AG04449 (cell line): ENCODE measurements around the gene B3GALT2.

Experiments used
- CTCF ChIA-PET: fragments of 350-600 bp; formaldehyde crosslinking; extraction: SDS; loops from one replicate; lab custom pipeline; 2021; ENCODE audit warnings: antibody characterized with exemption; lab: Yijun Ruan, JAX
- POLR2A ChIA-PET: fragments of 400-600, 350-600 bp; formaldehyde crosslinking; extraction: SDS; loops from one replicate; lab custom pipeline; 2020; ENCODE audit warnings: antibody characterized with exemption, inconsistent platforms; lab: Yijun Ruan, JAX
- DNase-seq: peaks from one replicate; pipeline ENCODE4 v3.0.0-alpha.2; 2010; ENCODE audit warnings: low read depth, low spot score
- H3K4me3 ChIP-seq: 2 replicates; pipeline ENCODE4 v1.5.1; 2011; ENCODE audit warnings: low read depth, mild to moderate bottlenecking, control low read depth, low read length
- TF ChIP-seq, protein P1 (sequence below): IDR thresholded peaks from one replicate; pipeline ENCODE4 v1.5.1; 2011; ENCODE audit warnings: mild to moderate bottlenecking, moderate library complexity, low read length, control low read depth, inconsistent platforms; ENCODE audit not compliant: insufficient read depth; ENCODE audit errors: missing control alignments

The B3GALT2 gene

DNA sequence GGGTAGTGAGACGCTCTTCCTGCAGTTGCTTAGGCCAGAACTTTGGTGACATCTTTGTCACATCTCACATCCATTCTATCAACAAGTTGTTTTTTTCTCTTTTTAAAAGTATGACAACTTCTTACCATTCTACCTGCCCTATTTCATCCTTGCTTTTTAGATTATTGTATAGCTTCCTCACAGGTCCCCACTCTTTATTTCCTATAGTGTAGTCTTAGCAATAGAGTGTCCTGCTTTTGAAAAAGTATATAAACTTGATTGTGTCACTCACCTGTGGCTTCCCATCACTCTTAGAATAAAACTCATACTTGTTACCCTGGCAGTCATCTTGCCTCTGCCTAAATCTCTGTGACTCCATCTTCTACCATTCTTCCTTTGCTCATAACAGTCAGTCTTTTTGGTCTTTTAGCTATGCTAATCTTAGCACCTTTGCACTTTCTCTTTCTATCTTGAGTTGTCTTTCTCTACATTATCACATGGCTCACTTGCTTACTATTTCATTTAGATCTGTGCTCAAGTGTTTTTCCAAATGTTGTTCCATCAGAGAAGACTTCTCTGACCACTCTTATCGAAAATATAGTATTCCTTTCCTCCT is 55.0 kb downstream of the B3GALT2 start:
- no peak for DNase-seq
- ChIA-PET CTCF (no interaction called here), POLR2A (no interaction called here)
- no peak overlapping the region for H3K4me3 ChIP-seq
- TF ChIP-seq, protein P1, sequence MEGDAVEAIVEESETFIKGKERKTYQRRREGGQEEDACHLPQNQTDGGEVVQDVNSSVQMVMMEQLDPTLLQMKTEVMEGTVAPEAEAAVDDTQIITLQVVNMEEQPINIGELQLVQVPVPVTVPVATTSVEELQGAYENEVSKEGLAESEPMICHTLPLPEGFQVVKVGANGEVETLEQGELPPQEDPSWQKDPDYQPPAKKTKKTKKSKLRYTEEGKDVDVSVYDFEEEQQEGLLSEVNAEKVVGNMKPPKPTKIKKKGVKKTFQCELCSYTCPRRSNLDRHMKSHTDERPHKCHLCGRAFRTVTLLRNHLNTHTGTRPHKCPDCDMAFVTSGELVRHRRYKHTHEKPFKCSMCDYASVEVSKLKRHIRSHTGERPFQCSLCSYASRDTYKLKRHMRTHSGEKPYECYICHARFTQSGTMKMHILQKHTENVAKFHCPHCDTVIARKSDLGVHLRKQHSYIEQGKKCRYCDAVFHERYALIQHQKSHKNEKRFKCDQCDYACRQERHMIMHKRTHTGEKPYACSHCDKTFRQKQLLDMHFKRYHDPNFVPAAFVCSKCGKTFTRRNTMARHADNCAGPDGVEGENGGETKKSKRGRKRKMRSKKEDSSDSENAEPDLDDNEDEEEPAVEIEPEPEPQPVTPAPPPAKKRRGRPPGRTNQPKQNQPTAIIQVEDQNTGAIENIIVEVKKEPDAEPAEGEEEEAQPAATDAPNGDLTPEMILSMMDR = no peak
